GM19025 (cell line): Measurements from ENCODE around the gene GRXCR2.
"Not testable (repeated sequence)": the region's sequence is repeated elsewhere in the genome, so short reads cannot be mapped to it uniquely, and the experiment has no call there.

Experiments
- ATAC-seq: cut with Tn5 transposase; IDR thresholded peaks from one replicate; pipeline ENCODE4 v1.9.1; 2021; ENCODE audit warnings: mild to moderate bottlenecking, low read depth, moderate library complexity; ENCODE audit not compliant: unreplicated experiment

GRXCR2 gene

DNA sequence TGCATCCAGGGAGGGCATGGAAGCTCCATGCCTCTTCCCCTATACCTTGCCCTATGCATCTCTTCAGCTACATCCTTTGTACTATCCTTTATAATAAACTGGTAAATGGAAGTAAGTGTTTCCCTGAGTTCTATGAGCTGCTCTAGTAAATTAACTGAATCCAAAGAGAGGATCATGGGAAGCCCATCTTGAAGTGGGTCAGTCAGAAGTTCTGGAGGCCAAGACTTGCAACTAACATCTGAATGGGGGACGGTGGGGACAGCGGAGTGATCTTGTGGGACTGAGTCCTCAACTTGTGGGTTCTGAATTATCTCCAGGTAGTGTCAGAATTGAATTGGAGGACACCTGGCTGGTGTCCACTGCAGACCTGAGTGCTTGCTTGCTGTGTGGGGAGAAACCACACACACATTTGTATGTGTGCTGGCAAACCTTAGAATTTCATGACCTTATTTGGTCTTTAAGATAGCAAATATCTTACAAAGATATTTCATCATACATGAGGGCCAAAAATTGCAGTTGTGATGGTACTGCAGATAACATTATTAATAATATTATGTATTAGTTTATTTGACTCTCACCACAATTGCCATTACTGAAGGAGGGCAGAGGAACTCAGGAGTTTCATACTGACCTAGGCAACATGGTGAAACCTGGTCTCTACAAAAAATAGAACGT lies 32.2 kb downstream of the GRXCR2 start:
- ATAC-seq, result no peak

DNA sequence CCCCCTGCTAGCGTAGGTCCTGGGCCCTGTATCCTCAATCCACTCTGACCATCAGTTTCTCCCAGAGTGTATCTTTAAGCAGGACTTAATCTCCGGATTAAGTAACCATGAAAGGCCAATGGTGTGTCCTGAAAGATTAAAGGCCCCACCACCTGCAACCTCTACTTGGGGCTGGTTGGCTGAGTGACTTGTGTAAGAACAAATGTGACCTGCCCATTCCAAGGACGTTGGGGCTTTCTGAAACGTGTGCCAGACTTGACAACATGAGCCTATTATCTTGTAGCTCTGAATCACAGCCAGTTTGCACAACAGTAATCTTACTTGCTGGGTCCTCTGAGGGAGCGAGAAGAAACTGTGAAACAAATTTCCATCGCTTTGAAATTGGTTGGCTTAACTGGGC lies 34.5 kb downstream of the GRXCR2 start:
- no peak for ATAC-seq

GRCh38 chr5:145836241-145836640 lies 36.6 kb downstream of the GRXCR2 start:
- ATAC-seq, result not testable (repeated sequence)

DNA sequence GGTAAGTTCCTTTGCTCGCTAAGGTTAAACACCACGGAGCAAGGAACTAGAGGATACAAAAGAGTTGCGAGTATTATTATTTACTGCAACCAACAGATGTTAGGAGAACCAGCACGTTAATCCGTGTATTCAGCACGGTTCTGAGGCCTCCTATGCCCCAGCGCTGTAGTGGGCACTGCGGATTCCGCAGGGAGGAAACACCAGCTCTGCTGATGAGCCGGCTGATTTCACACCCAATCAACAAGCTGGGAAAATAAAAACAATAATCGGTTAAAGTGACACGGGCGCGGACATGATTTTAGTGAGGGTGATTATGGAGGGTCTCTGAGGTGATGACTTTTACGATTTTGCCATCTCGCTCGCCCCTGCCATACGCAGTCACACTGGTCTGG lies 37.0 kb downstream of the GRXCR2 start:
- ATAC-seq, result no peak

DNA sequence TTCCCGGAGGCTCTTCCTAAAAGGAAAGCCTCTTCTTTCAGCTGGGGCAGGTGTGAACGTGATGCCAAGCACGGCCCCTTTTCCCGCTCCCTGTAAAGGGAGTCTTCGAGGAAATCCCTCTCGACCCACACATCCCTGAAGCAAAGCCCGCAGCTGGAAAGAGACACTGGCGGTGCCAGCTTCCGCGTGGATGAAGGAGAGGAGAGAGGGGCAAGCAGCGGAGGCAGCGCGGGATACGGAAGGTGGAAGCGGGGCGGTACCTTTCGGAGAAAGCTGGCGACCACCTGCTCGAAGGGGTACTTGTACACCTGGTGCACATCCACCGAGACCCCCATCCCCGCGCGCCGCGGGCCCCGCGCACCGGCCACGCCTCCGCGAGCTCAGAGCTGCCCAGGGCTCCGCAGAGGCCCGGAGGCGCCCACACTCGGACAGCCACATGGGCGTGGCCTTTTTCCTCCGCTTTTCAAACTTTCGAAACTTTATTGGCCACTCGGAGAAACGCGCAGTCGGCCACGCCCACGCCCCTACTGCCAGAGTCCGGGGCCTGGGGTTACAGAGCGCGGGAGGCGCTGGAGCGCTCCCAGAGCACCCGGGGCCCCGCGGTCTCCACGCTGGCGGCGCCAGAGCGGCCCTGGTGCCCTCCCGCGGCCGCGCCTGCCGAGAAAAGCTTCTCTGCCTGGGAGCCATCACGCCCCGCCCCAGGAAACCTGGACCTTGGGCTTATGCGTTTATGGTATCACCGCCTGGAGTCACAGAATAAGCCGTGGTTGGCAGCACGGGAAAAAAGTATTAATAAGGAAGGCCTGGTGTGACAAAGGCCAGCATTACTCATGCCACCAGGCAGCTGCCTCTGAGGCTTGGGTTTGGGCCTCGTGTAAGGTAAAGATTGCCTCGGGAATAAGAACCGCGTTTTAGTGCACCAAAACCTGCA lies 37.6 kb downstream of the GRXCR2 start, which contains the start of gene PRELID2:
Gene PRELID2, minus strand, starts transcription at position 426 of the 931 bp plus-strand sequence. Its CDS starts 91 bp downstream, at position 335.
- peak; percentile 88 for ATAC-seq

DNA sequence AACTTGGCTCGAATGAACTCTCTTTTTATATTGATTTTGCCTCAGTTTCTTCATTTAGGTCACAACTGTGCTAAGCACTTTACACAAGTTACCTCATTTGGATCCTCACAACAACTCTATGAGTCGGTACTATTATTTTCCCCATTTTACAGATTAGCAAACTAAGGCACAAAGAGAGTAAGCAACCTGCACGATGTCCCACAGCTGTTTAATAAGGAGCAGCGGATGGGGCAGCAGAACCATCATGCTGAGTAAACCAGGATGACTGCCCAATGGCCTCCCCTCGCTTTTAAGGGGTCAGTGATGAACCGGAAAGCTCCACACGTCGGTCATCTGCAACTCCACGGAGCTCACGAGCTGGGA lies 38.3 kb downstream of the GRXCR2 start:
- ATAC-seq, result no peak

DNA sequence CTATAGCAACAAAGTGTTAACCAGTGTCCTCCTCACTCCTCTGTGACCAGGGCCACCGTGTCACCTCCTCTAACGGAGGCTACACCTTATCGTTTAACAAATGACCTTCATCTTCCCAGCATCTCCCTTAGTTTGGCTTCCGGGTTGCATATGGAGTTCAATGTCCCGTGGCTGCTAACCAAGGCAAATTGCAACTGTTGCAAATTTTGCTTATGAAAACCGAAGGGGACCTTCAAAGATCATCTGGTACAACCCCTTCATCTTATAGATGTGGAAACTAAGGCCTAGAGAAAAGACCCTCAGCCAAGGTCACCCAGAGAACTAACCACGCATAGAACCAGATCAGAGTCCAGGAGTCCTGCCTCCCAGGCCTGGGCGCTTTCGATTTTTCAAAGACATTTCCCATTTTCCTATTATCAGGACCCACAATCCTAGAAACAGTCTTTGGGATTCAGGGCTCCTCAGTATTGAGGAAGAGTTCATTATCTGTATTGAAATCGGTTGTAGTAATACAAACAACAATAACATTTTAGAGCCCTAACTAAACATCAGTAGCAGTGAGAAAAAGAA lies 39.1 kb downstream of the GRXCR2 start:
- ATAC-seq, result no peak

- no peak for ATAC-seq
These were observed 42.2 kb downstream of the GRXCR2 start for GRCh38 chr5:145830594-145830993.

- ATAC-seq, result no peak
These were observed 43.0 kb downstream of the GRXCR2 start for GRCh38 chr5:145829708-145830361.

DNA sequence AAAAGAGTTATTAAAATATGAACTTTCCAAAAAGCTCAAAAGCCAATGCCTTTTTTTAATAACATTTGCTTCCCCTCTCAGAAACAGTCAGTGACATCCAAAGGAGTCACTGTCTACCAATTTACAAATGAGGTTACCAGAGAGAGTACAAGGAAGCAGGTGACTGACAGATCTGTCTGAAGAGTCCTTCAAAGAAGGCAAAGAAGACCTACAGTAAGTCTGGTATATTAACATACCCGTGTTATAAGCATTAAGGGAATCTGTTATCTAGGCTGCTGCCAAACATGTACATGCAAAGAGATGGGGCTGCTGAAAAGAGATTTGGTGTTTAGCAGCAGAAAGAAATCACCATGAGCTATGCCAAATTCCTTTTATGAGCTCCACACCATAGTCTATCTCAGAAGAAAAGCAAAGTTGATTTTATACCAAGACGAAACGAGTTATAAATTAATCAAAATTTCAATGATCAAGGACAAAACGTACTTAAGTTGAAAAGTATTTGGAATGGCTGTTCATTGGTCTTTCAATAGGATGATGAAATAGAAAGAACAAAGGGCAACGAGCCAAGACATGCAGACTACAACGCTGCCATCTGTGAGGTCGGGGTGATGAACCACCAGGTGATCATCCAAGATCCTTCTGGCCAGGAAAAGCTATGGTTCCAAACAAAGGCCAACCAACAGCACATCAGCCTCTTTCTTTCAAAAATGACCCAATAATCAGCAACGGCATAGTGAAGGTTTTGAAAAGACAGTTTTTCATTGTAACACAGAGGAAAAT lies 45.7 kb downstream of the GRXCR2 start:
- ATAC-seq, result no peak

- ATAC-seq, result no peak
These were observed 47.0 kb downstream of the GRXCR2 start for GRCh38 chr5:145825751-145826180.

DNA sequence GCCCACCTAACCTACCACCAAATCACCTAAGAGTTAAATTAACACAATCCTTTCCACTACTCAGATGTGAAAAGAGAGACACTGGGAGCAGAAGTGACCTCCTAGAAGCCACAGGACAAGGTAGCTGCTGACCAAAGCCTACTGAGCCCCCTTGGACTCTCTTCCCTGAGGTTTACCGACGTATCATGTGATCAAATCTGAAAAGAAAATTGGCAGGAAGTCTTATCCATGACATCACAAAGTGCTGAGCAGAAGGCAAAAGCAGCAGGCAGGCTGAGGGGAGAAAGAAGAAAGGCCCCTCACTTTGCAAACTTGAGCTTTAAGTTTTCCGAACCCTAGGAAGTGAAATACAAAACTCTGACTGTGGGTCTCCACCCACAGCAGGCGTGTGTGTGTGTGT lies 48.8 kb downstream of the GRXCR2 start:
- no peak for ATAC-seq

- no peak for ATAC-seq
These were observed 54.2 kb downstream of the GRXCR2 start for GRCh38 chr5:145818604-145819003.

DNA sequence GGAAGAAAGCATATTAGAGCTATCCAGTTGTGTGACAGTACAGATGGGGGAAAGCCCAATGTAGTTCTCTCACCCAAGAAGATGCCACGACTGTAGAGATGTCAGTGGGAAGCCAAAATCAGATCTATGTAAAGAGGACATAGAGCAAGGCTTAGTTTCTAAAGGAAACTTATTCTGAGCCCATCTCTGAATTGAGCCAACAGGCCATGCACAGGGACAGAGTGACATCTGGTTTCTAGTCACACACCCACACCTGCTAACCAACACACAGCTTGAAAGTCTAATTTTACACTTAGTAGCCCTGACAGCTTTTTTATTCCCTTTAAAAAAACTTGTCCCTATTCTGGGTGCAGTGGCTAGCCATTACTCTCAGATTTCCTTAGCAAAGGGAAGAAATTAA lies 59.9 kb downstream of the GRXCR2 start:
- ATAC-seq, result no peak

GRCh38 chr5:145811834-145812625 lies 60.8 kb downstream of the GRXCR2 start:
- ATAC-seq, result no peak
